ENCODE data around the gene ARID1B.

ARID1B gene

DNA sequence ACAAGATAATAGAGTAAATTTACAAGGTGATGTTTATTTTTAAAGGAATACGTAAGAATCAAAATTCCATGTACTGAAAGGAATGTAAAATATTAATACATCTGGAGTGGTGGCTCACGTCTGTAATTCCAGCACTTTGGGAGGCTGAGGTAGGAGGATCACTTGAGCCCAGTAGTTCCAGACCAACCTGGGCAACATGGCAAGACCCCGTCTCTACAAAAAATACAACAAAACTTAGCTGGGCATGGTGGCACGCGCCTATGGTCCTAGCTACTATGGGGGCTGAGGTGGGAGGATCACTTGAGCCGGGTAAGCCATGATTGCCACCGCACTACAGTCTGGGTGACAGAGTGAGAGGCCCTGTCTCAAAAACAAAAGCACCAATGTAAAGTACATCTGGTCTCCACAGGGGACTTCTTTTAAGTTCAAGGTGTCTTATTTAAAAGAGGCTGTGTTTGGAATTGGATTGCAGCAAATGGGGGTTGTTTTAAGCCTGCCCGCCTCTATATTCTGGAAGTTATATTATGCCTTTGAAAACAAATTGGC lies 36.9 kb downstream of the ARID1B start:
- H3K4me1 ChIP-seq (ENCODE audit: insufficient read depth, low read length), result no peaks in the 10 kb centered on the region; the same call in 1 of the 2 replicates
- H3K9ac ChIP-seq (ENCODE audit: low read depth, low read length), result no peak overlapping the region
- H3K36me3 ChIP-seq (ENCODE audit: insufficient read depth, low read length), result no peaks in the 10 kb centered on the region
- no peaks in the 10 kb centered on the region for H3K9me3 ChIP-seq (ENCODE audit: control insufficient read depth, insufficient read depth, low read length)

DNA sequence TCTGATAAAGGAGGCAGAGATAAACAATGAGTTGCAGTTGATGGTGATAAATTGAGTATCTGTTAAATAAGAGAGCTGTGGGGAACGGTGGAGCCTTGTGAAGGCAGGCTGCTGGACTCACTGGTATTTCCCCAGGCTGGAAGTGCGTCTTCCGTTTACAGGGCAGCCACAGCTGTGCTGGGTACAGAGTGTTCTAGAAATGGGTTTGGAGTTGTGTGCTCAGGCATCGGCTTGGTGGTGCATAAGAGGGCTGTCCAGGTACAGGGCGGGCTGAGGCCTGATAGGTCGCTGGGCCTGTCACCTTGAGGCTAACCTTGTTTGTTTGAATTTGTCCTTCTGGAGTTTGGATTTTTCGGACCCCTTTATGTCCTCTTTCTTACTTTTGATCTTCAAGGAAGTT lies 39.3 kb downstream of the ARID1B start:
- H3K4me1 ChIP-seq (ENCODE audit: insufficient read depth, low read length), result peaks cover 14% of the 10 kb centered on the region
- no peaks in the 10 kb centered on the region for H3K9me3 ChIP-seq (ENCODE audit: control insufficient read depth, insufficient read depth, low read length)
- no peaks in the 10 kb centered on the region for H3K36me3 ChIP-seq (ENCODE audit: insufficient read depth, low read length)
- no peak overlapping the region for H3K9ac ChIP-seq (ENCODE audit: low read depth, low read length)

DNA sequence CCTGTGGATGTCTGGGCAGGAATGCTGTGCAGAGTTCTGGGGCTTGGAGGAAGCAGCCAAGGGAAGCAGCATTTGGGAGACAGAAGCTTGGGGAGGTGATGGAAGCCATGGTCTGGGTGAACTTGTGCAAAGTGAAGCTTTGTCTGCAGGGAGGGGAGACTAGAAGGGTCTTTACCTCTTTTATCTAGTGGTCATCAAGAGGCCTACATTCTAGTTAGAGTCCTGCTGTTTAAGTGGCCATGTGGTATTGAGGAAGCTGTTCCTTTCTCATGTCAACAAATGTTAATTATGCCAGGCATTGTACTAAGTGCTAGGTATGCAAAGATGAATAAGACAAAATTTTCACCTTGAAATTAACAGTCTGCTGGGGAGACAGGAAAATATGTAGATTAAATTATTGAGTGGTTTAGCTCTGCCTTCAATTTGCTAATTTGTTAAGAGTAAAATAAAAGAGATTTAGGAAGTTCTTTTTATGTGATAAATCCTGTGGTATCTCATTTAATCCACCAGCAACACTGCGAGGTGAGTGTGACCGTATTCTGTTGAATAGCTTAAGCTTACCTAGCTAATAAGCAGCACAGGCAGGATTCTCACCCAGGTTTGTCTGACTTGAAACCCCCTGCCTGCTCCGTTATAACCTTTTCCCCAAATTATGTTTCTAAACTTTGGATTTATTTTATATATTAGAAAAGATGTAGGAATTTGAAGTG lies 43.1 kb downstream of the ARID1B start:
- Histone ChIP-seq H3K4me1 (ENCODE audit: insufficient read depth, low read length) (peaks cover 14% of the 10 kb centered on the region), H3K9me3 (ENCODE audit: control insufficient read depth, insufficient read depth, low read length) (no peaks in the 10 kb centered on the region), H3K36me3 (ENCODE audit: insufficient read depth, low read length) (no peaks in the 10 kb centered on the region), H3K9ac (ENCODE audit: low read depth, low read length) (no peak overlapping the region)

DNA sequence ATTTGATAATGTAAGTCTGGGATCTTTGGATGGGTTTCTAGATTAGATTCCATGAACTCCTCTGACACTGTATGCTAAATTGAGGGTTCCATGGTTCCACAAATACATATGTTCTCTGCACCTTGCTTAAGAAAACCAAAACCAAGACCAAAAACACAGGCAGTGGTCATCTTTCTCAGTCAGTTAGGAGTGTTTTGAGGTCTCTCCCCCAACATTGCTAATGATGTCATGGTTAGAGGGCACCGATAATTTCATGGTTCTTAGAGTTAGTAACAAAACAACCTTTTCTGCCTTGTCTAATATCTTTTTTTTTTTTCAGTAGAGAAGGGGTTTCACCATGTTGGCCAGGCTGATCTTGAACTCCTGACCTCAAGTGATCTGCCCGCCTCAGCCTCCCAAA lies 44.5 kb downstream of the ARID1B start:
- peaks cover 14% of the 10 kb centered on the region for H3K4me1 ChIP-seq (ENCODE audit: insufficient read depth, low read length)
- no peak overlapping the region for H3K9ac ChIP-seq (ENCODE audit: low read depth, low read length)
- no peaks in the 10 kb centered on the region for H3K9me3 ChIP-seq (ENCODE audit: control insufficient read depth, insufficient read depth, low read length)
- no peaks in the 10 kb centered on the region for H3K36me3 ChIP-seq (ENCODE audit: insufficient read depth, low read length)

DNA sequence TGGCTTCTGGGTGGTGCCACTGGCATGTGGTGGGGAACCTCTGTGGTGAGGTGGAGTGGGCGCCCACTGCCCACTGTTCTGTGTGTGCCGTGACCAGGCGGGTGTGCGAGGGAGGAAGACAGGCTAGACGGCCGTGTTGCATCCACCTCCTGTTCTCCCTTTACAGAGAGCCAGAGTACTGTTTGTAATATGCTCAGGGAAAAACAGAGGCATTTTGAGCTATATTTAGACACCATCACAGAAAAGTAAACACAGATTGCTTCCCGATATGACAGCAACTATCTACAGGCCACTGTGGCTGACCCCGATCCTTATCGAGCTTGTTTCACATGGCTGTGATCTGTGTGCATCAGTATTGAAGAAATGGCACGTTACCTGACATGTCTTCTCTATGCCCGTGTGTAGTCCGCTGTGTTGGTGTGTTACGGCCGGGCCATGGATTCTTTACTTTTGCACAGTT lies 45.6 kb downstream of the ARID1B start:
- no peaks in the 10 kb centered on the region for H3K9me3 ChIP-seq (ENCODE audit: control insufficient read depth, insufficient read depth, low read length)
- H3K9ac ChIP-seq (ENCODE audit: low read depth, low read length), result no peak overlapping the region
- no peaks in the 10 kb centered on the region for H3K36me3 ChIP-seq (ENCODE audit: insufficient read depth, low read length)
- H3K4me1 ChIP-seq (ENCODE audit: insufficient read depth, low read length), result peaks cover 14% of the 10 kb centered on the region

DNA sequence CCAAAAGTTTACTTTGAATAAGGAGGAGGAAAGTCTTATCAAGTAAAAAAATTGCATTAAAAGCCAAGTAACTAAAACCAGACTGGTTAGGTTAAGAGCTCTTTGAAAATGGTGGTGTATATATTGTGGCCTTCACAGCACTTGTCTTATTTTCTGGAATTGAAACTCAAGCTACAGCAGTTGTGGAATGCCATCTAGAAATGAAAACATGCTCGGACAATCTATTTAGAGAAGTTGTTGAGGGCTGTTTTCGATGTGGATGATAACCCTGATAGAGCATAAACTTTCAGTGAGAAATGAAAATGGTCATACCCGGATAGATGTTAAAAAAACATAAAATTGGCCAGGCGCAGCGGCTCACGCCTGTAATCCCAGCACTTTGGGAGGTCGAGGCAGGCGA lies 47.0 kb downstream of the ARID1B start:
- H3K9me3 ChIP-seq (ENCODE audit: control insufficient read depth, insufficient read depth, low read length), result no peaks in the 10 kb centered on the region
- peaks cover 21% of the 10 kb centered on the region for H3K4me1 ChIP-seq (ENCODE audit: insufficient read depth, low read length)
- H3K36me3 ChIP-seq (ENCODE audit: insufficient read depth, low read length), result no peaks in the 10 kb centered on the region
- no peak overlapping the region for H3K9ac ChIP-seq (ENCODE audit: low read depth, low read length)

DNA sequence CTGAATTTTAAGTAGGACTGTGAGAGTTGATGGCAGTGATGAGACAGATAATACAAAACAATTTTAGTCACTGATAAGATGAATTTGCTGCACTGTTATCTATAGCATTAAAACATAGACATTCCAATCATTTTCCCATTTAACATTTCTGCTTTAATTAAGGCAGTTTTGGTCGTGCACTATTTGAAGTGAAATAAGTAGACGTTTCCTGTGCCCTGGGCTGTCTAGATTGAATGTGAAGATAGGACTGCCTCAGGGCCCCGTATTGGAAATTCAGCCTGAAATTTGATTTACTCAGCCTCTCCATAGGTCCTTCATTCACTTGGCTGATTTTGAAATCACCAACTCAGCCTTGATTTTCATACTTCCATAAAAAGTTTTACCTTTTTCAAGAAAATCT lies 48.3 kb downstream of the ARID1B start:
- Histone ChIP-seq H3K4me1 (ENCODE audit: insufficient read depth, low read length) (peaks cover 9% of the 10 kb centered on the region), H3K9ac (ENCODE audit: low read depth, low read length) (no peak overlapping the region), H3K9me3 (ENCODE audit: control insufficient read depth, insufficient read depth, low read length) (no peaks in the 10 kb centered on the region), H3K36me3 (ENCODE audit: insufficient read depth, low read length) (no peaks in the 10 kb centered on the region)

DNA sequence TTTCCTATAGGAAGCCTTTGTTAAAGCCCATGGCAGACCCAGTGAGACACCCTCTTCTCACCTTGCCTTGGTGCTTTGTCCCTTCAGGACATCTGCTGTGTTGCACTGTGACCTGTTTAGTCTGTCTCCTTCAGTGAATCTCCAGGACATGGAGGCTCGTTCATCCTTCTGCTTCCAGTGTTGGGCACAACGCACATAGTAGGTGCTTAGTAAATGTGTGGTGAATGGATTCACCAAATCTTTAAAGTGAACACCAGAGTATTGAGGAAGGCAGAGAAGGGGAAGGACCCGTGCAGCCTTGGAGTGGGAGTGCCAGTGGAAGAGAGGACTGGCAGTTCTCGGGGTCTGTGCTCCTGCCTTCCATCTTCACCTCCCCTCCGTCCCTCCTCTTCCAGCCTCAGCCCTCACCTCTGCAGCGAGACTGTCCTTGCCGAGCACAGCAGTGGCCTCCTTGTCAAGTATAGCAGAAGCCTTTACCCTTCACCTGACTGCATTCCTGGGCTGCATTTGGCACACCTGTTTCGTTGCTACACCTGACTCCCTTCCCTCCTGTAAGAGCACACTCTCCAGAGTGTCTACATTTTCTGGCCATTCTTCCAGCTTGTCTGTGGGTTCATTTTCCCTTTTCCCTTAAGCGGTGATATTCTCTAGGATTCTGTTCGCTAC lies 49.2 kb downstream of the ARID1B start:
- H3K36me3 ChIP-seq (ENCODE audit: insufficient read depth, low read length), result no peaks in the 10 kb centered on the region
- H3K4me1 ChIP-seq (ENCODE audit: insufficient read depth, low read length), result peaks cover 7% of the 10 kb centered on the region; the same call in 1 of the 2 replicates
- H3K9ac ChIP-seq (ENCODE audit: low read depth, low read length), result no peak overlapping the region
- no peaks in the 10 kb centered on the region for H3K9me3 ChIP-seq (ENCODE audit: control insufficient read depth, insufficient read depth, low read length)

DNA sequence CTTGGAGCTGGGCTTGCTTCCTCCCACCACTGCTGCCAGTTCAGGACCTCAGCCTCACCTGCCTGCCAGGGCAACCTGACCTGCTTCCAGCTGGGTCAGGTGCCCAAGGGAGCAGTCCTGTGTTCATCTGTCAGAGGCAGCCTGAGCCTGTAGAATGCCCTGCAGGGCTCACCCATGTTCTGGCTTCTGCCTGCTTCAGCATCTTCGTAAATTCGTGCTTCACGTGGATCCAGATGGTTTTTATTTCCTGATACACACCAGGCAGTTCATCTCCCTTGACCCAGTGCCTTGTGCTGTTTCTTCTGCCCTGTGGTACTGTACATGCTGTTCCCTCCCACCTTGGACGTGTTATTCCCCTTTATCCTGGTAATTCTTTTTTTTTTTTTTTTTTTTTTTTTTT lies 50.2 kb downstream of the ARID1B start:
- H3K36me3 ChIP-seq (ENCODE audit: insufficient read depth, low read length), result no peaks in the 10 kb centered on the region
- H3K9me3 ChIP-seq (ENCODE audit: control insufficient read depth, insufficient read depth, low read length), result no peaks in the 10 kb centered on the region
- no peak overlapping the region for H3K9ac ChIP-seq (ENCODE audit: low read depth, low read length)
- H3K4me1 ChIP-seq (ENCODE audit: insufficient read depth, low read length), result peaks cover 7% of the 10 kb centered on the region; the same call in 1 of the 2 replicates

DNA sequence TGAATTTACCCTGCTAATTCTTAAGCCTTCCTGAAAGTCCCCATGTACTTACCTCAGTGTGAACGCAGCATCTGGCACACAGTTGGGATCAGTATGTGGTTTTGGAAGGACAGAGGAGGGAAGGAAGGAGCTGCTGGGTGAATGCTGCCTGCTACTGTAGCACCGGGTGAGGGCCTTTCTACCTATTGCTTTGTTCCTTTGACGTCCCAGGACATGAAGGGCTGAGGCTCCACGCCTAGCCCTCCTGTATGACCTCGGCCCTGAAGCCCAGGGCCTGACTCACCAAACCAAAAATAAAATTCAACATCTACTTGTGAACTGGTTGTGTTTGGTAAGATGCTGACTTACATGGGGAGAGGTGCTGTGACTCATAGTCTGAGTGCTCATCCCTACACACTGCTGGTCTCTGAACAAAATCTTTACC lies 51.1 kb downstream of the ARID1B start:
- Histone ChIP-seq H3K9ac (ENCODE audit: low read depth, low read length) (no peak overlapping the region), H3K4me1 (ENCODE audit: insufficient read depth, low read length) (peaks cover 7% of the 10 kb centered on the region; the same call in 1 of the 2 replicates), H3K9me3 (ENCODE audit: control insufficient read depth, insufficient read depth, low read length) (no peaks in the 10 kb centered on the region), H3K36me3 (ENCODE audit: insufficient read depth, low read length) (no peaks in the 10 kb centered on the region)

DNA sequence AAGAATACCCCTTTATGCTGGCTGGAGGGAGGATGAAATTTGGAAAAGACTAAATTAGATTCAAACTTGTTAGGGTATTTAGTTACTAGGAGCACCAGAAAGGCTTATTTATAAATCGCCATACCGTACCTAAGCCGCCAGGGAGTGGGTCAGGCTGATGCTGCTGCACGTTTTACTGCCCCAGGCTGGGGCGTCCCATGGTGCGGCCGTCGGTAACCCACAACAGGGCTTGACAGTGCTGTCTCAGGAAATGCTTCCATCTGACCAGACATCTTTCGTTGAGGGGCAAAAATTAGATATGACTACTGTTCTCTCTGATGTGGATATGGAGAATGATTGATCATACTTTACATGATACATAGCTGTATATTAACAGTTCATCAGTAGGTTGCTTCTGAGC lies 52.9 kb downstream of the ARID1B start:
- Histone ChIP-seq H3K9me3 (ENCODE audit: control insufficient read depth, insufficient read depth, low read length) (no peaks in the 10 kb centered on the region), H3K4me1 (ENCODE audit: insufficient read depth, low read length) (peaks cover 7% of the 10 kb centered on the region; the same call in 1 of the 2 replicates), H3K9ac (ENCODE audit: low read depth, low read length) (no peak overlapping the region), H3K36me3 (ENCODE audit: insufficient read depth, low read length) (no peaks in the 10 kb centered on the region)

DNA sequence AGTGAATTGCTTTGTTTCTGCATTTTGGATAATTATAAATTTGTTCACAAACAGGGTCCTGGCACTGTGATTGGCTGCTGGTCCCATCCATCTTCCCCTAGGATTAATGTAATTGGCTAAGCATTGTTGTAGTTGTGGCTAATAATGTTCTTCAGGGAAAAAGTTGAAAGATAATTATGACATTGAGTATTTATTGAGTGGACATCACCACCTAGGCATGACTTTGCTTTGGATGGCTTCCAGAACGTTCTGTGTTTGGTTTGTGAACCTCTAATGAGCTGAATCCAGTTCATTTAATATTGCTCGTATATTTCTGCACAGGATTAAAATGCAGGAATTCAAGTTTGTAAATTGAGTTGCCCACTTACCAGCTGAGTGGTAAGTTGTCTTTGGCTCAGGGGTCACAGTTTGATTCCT lies 55.1 kb downstream of the ARID1B start:
- H3K4me1 ChIP-seq (ENCODE audit: insufficient read depth, low read length), result peaks cover 7% of the 10 kb centered on the region; the same call in 1 of the 2 replicates
- no peaks in the 10 kb centered on the region for H3K9me3 ChIP-seq (ENCODE audit: control insufficient read depth, insufficient read depth, low read length)
- no peak overlapping the region for H3K9ac ChIP-seq (ENCODE audit: low read depth, low read length)
- H3K36me3 ChIP-seq (ENCODE audit: insufficient read depth, low read length), result no peaks in the 10 kb centered on the region

DNA sequence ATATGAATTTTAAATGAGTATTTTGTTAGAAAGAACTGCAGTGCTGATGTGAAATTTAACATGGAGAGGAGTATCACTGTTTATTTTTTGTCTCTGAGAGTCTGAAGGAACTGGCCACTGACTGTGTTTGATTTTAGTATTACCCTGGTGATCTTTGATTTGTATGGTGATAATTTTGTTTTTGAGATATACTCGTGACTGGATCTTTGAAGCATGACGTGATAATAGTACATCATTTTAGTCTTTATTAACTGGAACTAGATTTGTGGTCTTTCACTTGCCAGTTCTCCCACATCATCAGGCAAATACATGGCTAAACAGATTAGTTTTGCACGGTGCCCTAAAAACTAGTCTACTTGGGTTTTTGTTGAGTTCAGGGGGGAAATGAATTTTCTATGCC lies 55.5 kb downstream of the ARID1B start:
- H3K4me1 ChIP-seq (ENCODE audit: insufficient read depth, low read length), result peaks cover 7% of the 10 kb centered on the region; the same call in 1 of the 2 replicates
- H3K9ac ChIP-seq (ENCODE audit: low read depth, low read length), result no peak overlapping the region
- no peaks in the 10 kb centered on the region for H3K9me3 ChIP-seq (ENCODE audit: control insufficient read depth, insufficient read depth, low read length)
- H3K36me3 ChIP-seq (ENCODE audit: insufficient read depth, low read length), result no peaks in the 10 kb centered on the region

DNA sequence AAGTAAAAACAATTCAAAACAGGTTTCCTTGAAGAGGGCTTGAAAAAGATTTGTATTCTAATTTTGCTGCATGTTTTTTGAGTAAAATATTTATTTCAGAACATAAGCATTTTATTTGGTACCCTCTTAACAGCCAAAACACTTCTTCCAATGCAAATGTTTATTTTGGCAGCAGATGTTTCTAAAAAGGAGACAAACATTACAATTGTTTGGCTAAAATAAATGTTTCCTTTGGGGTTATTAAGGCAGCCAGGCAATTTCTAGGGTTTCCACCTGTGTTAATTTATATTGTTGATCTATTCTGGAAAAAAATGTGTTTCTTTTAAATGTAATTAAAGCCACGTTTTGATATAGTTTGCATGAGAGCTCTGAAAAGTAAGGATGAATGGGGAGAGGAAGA lies 56.6 kb downstream of the ARID1B start:
- H3K4me1 ChIP-seq (ENCODE audit: insufficient read depth, low read length), result no peaks in the 10 kb centered on the region
- no peaks in the 10 kb centered on the region for H3K36me3 ChIP-seq (ENCODE audit: insufficient read depth, low read length)
- no peak overlapping the region for H3K9ac ChIP-seq (ENCODE audit: low read depth, low read length)
- no peaks in the 10 kb centered on the region for H3K9me3 ChIP-seq (ENCODE audit: control insufficient read depth, insufficient read depth, low read length)

DNA sequence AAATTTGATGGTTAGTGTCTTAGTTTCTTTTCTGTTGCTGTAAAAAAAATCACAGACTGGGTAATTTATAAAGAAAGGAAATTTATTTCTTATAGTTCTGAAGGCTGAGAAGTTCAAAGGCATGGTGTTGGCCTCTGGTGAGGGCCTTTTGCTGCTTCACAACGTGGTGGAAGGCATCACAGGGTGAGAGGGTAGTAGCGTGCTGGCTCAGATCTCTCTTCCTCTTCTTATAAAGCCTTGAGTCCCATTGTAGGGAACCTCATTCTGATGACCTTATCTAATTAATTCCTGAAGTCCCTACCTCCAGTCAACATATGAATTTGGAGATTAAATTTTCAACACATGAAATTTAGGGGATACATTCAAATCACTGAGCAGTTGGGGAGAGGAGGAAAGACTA lies 62.0 kb downstream of the ARID1B start:
- H3K36me3 ChIP-seq (ENCODE audit: insufficient read depth, low read length), result no peaks in the 10 kb centered on the region
- peaks cover 18% of the 10 kb centered on the region for H3K4me1 ChIP-seq (ENCODE audit: insufficient read depth, low read length)
- H3K9ac ChIP-seq (ENCODE audit: low read depth, low read length), result no peak overlapping the region
- H3K9me3 ChIP-seq (ENCODE audit: control insufficient read depth, insufficient read depth, low read length), result no peaks in the 10 kb centered on the region
